GM04504 (cell line): ENCODE measurements around the gene ACOT9.
"Not testable (repeated sequence)": the region's sequence is repeated elsewhere in the genome, so short reads cannot be mapped to it uniquely, and the experiment has no call there.

Experiments used
- DNase-seq: peaks from one replicate; pipeline ENCODE4 v3.0.0-alpha.2; 2012; ENCODE audit warnings: low read depth

Gene ACOT9

GRCh38 chrX:23692166-23692565, 50.9 kb downstream of the ACOT9 start:
- DNase-seq: no peak

GRCh38 chrX:23676486-23676885, 66.6 kb downstream of the ACOT9 start:
- DNase-seq: not testable (repeated sequence)

GRCh38 chrX:23673108-23673507, 70.0 kb downstream of the ACOT9 start:
- DNase-seq: no peak

GRCh38 chrX:23670528-23670927, 72.5 kb downstream of the ACOT9 start:
- DNase-seq: no peak

- no peak for DNase-seq
These were observed 74.7 kb downstream of the ACOT9 start for GRCh38 chrX:23668335-23668734.

- peak; percentile 68 for DNase-seq
These were observed 75.6 kb downstream of the ACOT9 start, which contains the start of gene PRDX4 for GRCh38 chrX:23667239-23668177. Gene PRDX4 (plus strand): TSS chrX:23667493. CDS start chrX:23667571, 78 bp downstream.

GRCh38 chrX:23666282-23666681, 76.8 kb downstream of the ACOT9 start:
- no peak for DNase-seq

- no peak for DNase-seq
These were observed 78.6 kb downstream of the ACOT9 start for GRCh38 chrX:23664496-23664895.

- DNase-seq: peak; percentile 28
These were observed 80.2 kb downstream of the ACOT9 start for GRCh38 chrX:23662853-23663252.

GRCh38 chrX:23662187-23662586, 80.9 kb downstream of the ACOT9 start:
- no peak for DNase-seq

- no peak for DNase-seq
These were observed 81.4 kb downstream of the ACOT9 start for GRCh38 chrX:23661671-23662070.

GRCh38 chrX:23660766-23661132, 82.3 kb downstream of the ACOT9 start:
- DNase-seq: no peak

GRCh38 chrX:23660083-23660765, 82.9 kb downstream of the ACOT9 start:
- DNase-seq: not testable (repeated sequence)

GRCh38 chrX:23659339-23659738, 83.7 kb downstream of the ACOT9 start:
- DNase-seq: no peak

- peak; percentile 17 for DNase-seq
These were observed 86.4 kb downstream of the ACOT9 start for GRCh38 chrX:23656684-23657083.

GRCh38 chrX:23656091-23656490, 87.0 kb downstream of the ACOT9 start:
- DNase-seq: no peak
